ENCODE data around the gene NFILZ.

NFILZ gene

DNA sequence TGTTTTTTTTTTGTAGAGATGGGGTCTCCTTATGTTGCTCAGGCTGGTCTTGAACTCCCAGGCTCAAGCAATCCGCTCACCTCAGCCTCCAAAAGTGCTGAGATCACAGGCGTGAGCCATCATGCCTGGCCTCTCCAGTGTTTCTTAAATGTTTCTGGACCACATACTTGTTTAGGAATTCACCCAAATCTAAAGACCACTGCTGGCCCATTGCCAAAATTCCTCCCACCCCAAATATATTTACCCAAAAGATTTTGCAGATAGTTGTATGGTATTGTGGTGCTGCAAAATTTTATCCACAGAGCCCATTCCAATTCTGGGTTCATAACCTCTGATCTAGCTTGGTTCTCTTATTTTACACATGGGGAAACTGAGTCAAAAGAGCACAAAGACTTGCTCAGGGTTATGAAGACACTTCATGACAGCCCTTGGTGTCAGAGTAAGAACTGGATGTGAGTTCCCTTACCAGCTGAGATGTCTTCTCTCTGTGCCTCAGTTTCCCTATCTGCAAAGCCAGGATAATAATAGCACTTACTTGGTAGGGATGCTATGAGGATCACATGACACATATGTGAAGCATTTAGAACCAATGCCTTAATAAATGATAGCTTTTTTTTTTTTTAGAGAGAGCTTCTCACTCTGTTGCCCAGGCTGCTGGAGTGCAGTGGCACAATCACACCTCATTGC, 10.9 kb downstream of the NFILZ start:
- DNase-seq (ENCODE audit: extremely low read depth in 1 of 2, low read depth in 1 of 2): no peak

DNA sequence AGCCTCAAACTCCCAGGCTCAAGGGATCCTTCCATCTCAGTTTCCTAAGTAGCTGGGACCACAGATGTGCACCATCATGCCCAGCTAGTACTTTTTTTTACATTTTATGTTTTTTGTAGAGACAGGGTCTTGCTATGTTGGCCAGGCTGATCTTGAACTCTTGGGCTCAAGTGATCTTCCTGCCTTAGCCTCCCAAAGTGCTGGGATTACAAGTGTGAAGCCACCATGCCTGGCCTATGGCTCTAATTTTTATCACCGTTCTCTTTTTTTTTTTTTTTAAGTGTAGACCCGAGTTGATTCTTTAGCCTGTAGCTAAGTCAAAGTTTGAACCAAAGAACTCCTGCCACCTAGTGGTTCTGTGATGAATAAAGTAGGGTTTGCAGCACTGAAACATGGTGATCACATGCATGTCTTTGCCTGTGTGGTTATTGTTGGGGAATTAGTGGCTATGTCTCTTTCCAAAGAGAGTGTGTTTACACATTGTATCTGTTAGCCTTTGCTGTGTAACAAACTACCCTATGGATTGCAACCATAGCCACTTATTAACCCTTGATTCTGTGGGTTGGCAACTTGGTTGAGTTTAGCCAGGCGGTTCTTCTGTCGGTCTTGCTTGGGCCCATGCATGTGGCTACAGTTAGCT, 11.6 kb downstream of the NFILZ start:
- DNase-seq (ENCODE audit: extremely low read depth in 1 of 2, low read depth in 1 of 2): no peak

DNA sequence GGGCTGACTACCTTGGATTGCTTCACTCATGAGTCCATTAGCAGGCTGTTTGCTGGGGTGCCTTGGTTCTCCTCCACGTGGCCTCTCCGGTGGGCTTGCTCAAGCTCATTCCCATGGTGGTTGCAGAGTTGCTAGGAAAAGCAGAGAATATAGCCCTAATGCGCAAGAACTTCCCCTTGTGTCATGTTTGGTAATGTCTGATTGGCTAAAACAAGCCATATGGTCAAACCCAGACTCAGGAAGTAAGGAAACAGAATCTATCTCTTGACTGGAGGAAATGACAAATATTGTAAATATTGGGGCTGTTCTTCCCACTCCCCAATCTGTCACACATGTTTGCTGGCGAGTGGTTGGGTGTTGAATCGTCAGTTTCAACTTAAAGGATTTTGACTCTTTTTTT, 12.1 kb downstream of the NFILZ start:
- DNase-seq (ENCODE audit: extremely low read depth in 1 of 2, low read depth in 1 of 2): no peak

DNA sequence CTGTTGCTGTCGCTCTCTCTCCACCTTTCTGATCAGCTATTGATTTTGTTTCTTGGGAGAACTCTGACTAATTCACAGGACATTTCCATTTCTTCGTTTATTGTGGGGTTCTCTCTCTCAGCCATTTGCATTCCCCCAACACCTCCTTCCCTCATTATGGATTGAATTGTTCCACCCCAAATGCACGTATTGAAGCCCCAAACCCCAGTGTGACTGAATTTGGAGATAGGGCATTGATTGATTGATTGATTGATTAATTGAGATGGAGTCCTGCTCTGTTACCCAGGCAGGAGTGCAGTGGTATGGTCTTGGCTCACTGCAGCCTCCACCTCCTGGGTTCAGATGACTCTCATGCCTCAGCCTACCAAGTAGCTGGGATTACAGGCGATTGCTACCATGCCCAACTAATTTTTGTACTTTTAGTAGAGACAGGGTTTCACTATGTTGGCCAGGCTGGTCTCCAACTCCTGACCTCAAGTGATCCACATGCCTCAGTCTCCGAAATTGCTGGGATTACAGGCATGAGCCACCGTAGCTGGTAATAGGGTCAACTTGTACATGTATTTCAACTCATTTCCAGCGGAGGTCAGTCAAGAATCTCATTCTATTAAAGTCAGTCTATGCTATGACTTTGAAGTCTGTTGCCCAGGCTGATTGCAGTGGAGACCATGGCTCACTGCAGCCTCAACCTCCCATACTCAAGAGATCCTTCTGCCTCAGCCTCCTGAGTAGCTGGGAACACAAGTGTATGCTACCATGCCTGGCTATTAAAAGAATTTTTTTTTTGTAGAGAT, 13.6 kb downstream of the NFILZ start:
- DNase-seq (ENCODE audit: extremely low read depth in 1 of 2, low read depth in 1 of 2): no peak

DNA sequence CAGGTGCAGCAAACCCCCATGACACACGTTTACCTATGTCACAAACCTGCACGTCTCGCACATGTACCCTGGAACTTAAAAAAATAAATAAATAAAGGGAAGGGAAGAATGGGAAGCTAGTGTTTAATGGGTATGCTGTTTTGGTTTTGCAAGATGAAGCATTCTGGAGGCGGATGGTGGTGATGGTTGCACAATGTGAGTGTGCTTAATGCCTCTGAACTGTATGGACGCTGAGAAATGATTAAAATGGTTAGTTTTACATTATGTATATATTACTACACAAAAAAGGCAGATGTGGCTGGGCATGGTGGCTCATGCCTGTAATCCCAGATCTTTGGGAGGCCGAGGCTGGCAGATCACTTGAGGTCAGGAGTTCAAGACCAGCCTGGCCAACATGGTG, 17.8 kb downstream of the NFILZ start:
- no peak for DNase-seq (ENCODE audit: extremely low read depth in 1 of 2, low read depth in 1 of 2)

DNA sequence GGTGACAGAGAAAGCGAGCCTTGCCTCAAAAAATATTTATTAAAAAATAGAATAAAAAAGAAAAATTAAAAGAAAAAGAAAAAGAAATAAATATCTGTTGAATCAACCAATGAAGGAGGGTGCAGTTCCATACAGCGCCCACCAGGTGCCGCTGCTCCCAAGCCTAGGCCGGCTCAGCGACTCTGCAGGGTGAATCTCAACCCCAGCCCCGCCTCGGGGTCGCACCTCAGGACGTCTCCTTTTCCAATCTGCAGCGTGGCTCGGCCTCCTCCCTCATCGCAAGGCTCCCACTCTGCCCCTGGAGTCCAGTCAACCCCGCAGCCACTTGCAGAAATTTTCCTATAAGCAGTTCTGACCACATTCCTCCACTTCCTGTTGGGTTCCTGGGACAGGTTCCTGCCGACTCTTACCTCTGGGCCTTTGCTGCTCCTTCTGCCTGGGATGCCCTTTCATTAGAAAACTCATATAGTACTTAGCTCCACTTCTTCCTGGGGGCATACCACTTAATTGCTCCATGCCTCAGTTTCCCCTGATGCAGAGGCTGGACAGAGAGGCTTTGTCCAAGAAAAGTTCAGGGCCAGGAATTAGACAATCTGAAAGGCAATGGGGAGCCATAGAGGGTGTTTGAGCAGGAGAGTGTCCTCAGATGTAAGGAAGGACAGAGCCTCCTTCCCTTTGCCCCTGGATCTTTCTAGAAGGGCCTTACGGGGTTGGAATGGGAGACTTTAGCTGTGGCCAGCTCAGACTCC, 24.3 kb downstream of the NFILZ start:
- peak in 1 of 2 donors; percentile 34 for DNase-seq (ENCODE audit: extremely low read depth in 1 of 2, low read depth in 1 of 2)

DNA sequence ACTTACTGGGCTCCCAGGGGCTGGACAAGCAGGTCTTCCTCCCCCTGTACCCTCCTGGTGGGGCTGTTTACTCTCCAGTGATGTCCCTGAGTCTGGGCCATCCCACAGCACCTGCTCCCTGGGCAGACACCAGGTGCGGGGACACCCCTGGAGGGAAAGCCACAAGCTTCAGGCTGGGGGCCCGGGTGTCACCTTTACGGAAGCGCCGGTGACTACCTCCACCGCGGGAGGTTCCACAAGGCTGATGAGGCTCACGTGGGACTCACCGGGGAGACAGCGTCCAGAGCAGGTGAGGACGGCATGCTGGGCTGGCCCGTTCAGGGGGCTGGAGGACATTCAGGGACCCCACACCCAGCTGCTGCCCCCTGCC, 24.9 kb downstream of the NFILZ start:
- DNase-seq (ENCODE audit: extremely low read depth in 1 of 2, low read depth in 1 of 2): peak in 1 of 2 donors; percentile 19

DNA sequence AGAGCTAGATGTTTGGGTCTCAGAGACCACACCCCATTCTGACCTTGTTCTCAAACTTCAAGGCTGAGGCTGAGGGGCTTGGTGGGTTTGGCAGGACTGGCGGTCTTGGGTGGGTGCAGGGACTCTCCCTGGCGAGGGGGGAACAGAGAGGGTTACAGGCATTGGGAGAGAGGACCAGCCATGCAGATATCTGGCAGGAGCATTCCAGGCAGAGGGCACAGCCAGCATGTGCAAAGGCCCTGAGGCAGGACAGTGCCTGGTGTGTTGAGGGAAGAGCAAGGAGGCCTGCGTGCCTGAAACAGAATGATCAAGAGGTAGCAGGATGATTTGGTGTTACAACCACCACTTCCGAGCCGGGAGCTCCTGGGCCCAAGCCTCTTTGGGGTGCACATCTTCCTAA, 27.4 kb downstream of the NFILZ start:
- no peak for DNase-seq (ENCODE audit: extremely low read depth in 1 of 2, low read depth in 1 of 2)

DNA sequence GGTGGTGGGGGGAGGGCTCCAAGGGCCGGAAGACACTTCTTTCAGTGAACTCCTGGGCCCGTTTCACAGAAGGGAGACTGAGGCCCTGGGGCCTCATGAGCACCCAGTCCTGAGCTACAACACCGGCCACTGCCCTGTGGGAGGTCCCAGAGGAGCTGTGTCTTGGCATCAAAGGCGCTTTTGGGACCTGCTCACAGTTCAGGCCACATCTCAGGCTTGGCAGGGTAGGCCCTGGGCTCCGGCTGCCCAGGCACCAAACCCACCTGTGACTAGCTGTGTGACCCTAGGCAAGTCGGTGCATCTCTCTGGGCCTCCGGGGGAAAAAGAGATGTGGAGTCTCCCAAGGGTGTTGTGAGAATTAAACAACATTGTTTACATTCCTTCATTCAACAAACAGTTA, 29.5 kb downstream of the NFILZ start:
- DNase-seq (ENCODE audit: extremely low read depth in 1 of 2, low read depth in 1 of 2): no peak

DNA sequence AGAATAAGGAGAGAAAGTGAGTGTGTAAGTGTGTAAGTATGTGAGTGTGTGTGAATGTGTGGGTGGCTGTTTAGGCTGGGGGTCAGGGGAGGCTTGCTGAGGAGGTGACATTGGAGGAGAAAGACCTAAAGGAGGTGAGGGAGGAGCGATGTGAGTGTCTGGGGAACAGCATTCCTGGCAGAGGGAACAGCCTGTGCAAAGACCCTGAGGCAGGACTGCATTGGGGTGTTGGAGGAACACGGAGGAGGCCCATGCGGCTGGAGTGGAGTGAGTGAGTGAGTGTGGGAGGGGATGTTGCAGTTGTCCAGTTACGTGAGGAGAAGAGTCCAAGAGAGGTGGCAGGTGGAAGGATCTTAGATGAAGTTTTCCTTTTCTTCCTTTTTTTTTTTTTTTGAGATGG, 31.8 kb downstream of the NFILZ start:
- DNase-seq (ENCODE audit: extremely low read depth in 1 of 2, low read depth in 1 of 2): no peak

DNA sequence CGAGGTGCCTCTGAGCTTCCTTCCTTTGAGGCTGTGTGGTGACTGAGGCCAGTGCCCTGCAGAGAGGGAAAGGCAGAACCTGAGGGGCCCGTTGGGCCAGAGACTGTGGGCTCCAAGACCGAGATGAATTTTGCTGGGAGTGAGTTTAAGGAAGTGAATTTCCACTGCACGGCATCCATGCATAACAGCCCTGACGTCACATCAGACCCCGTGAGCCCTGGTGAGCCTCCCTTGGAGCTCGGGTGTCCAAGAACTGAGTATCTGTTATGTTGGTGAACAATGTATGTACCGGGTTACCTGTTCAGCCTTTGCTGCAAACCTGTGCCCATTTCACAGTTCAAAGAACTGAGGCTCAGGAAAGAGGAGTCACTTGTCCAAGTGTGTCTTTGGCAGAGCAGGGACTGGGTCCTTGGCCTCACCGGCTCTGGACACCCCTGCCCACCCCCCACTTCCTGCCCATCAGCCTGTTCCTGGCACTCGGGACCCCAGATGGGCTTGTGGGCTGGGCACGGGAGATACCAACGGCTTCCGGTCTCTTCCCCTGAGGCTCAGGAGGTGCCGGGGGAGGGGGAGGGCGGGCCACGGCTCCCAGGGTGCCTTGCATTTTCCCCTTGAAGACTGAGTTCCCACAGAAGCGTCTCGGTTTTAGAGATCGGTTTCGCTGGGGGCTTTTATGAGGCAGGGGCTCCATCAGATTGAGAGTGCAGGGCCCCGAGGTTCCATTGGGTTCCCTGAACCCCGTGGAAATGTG, 33.7 kb downstream of the NFILZ start:
- DNase-seq (ENCODE audit: extremely low read depth in 1 of 2, low read depth in 1 of 2): peak in 1 of 2 donors; percentile 36

DNA sequence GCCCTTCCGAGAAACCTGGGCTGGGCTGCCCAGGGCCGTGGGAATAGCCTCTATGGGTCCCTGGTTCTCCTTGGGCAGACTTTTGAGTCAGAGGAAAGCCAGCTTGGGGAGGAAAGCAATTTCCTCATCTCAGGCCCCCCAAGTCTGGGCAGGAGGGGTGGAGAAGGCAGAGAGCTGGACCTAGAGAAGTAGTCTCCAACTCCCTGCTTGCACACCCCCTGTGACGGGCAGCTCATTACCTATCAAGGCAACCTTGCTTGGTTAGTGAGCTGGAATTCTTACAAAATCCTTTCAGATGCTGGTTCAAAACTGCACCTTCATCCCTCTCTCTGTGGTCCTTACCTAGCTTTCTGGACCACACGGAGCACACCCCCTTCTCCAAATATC, 34.2 kb downstream of the NFILZ start:
- no peak for DNase-seq (ENCODE audit: extremely low read depth in 1 of 2, low read depth in 1 of 2)

DNA sequence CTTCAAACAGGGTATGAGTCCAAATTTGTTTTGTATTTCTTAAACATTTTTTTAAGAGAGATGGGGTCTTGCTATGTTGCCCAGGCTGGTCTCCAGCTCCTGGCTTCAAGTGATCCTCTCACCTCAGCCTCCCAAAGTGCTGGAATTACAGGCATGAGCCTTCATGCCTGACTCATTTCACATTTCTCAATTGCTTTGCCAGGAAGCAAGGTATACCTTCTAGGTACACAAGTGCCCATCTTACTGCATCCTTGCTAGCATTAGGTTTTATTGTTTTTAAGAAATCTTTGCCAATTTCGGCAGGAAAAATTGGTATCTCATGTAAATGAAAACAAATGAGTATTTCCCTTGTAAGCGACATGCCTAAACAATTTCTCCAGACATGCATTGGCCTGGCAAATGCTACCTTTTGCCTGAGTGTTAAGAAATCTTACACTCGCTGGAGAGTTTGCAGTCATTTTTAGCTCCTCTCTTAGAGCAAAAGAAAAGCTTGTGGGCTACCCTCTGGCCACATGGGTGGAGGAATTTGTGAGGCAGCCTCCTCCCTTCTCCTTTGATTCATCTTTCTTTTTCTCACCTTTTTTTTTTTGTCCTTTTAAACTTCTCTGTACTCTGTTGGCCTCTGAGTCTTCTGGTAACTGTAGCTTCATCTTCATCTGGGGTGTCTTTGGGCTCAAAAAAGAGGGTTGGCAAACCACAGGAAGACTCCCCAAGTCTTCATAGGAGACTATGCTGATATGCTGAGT, 35.2 kb downstream of the NFILZ start:
- no peak for DNase-seq (ENCODE audit: extremely low read depth in 1 of 2, low read depth in 1 of 2)

DNA sequence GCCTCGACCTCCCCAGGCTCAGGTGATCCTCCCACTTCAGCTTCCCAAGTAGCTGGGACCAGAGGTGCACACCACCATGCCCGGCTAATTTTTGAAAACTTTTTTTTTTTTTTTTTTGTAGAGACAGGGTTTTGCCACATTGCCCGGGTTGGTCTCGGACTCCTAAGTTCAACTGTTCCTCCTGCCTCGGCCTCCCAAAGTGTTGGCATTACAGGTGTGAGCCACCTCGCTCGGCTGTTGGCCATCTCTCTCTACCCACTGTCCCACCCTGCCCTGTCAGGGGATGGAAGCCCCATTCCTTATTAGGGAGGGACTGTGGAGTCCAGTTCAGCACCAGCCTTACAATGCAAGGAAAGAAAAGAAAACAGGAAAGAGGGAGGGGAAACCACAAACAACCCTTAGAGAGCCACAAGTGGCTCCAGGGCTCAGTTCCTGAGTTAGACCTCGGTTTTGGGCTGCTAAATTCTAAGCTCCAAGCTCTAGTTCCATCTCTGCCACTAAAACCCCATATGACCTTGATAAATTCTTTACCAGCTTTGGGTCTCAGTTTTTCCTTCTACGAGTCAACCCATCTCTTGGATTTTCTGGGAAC, 36.5 kb downstream of the NFILZ start:
- no peak for DNase-seq (ENCODE audit: extremely low read depth in 1 of 2, low read depth in 1 of 2)

DNA sequence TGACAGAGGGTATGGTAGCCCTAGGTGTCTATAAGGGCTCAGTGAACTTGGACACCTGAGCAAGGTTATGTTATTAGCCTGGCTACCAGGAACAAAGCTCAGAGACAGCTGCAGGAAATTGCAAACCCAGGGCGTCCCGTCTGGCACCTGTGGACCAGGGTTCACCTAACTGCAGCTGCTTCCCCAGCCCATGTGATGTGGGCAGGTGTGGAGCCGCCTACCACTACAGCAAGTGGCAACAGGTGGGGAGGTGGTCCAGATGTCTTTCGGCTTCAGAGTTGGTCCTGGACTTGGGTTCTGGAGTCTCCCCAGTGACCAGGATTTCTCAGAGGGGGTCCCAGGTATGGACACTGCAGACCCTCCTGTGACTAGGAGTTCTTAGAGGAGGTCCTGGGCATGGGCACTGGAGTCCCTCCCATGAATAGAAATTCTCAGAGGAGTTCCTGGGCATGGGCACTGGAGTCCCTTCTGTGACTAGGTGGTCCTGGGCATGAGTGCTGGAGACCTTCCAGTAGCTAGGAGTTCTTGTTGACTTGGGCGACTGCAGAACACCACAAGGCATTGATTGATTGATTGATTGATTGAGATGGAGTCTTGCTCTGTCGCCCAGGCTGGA, 43.0 kb downstream of the NFILZ start:
- no peak for DNase-seq (ENCODE audit: extremely low read depth in 1 of 2, low read depth in 1 of 2)

DNA sequence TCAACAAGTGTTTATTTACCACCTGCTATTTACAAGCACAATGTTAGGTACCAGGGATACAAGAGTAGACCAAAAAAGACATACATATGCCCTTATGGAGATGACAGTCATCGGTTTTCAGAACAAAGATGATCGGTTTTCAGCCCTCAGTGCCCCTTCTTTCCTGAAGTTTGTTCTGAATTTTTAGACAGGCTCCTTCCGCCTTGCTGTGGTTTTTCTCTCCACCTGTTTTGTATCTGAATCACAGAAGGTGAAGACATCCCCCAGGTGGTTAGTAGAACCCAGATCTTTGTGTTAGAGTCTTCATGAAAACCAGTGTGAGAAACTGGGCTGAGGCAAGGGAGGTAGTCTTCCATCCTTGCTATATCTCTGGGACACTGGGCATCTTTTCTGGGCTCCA, 44.6 kb downstream of the NFILZ start:
- DNase-seq (ENCODE audit: extremely low read depth in 1 of 2, low read depth in 1 of 2): no peak

DNA sequence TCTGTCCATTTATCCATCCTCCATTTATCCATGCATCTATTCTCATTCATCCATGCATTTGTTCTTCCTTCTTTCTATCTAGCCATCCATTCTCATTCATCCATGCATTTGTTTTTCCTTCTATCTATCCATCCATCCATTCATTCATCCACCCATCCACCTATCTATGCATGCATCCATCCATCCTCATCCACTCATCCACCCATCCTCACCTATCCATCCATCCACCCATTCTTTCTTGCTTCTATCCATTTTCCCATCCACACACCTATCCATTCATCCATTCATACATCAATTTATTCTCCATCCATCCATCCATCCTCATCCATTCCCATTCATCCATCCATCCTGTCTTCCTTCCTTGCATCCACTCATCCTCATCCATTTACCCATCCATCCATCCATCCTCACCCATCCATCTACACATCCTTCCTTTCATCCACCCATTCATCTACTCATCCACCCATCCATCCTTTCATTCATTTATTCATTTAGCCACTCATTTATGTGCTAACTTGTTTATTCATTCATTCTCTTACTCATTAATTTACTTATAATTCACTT, 47.9 kb downstream of the NFILZ start:
- no peak for DNase-seq (ENCODE audit: extremely low read depth in 1 of 2, low read depth in 1 of 2)

Measured in stimulated activated CD8-positive, alpha-beta memory T cell treated with anti-CD3 and anti-CD28 coated beads, Interleukin-7, amount 100 ng/mL, for 48 hours (primary cell).